NT2/D1 (cell line): ENCODE data around the gene CORO2A.

Source experiments
- SUZ12 ChIP-seq: IDR thresholded peaks from 2 replicates; pipeline ENCODE4 v1.6.1; 2011; ENCODE audit not compliant: insufficient read length, insufficient read depth; ENCODE audit errors: extremely low read depth
- YY1 ChIP-seq: IDR thresholded peaks from 2 replicates; pipeline ENCODE4 v1.6.1; 2011; ENCODE audit not compliant: insufficient read length, insufficient read depth
- ZNF274 ChIP-seq: IDR thresholded peaks from 2 replicates; pipeline ENCODE4 v1.6.1; 2011; ENCODE audit warnings: mild to moderate bottlenecking, low read depth, low read length

DNA sequence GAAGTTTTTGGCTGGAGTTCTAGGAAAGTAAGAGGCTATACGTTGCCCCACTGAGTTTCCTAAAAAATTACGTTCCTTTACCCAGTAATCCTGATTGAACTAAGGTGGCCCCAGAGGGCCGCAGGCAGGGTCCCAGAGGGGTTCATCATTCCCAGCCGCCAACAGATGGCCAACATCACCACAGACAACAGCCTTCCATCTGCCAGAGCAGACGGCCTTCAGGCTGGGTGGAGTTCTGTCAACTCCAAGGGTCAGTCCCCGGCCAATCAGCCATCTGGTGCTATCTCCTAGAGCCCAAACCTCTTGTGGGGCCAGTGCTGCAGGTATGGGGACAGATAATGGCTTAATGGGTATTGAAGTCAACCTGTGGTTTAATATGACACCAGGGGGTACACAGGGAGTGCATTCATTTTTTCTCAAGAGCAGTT, 32.6 kb upstream of the CORO2A start:
- TF ChIP-seq YY1 (no peak), ZNF274 (no peak), SUZ12 (no peak)
